Body of pancreas (tissue), 4 donors: ENCODE measurements around the gene TNKS2. TPM values are rescaled to one million over a fixed set of nuclear protein-coding genes. Genes with fewer than 3 reads are reported as not detected.

Experiments used
- ATAC-seq: fragments of 150-250 bp; one replicate; pipeline ENCODE4 v1.9.1; 2016
- DNase-seq, 4 donors: peaks; one replicate each; pipeline ENCODE4 v3.0.0-alpha.2; 2019
- H3K27ac ChIP-seq, 4 donors: fragments of 200-600 bp; sonication (generic); 1 replicate in 3 of 4; 2 replicates in 1 of 4; pipeline versions ENCODE4 v1.5.1 to v1.6.1; 2016 to 2019; ENCODE audit warnings: mild to moderate bottlenecking in 1 of 4, mixed read lengths in 1 of 4, moderate library complexity in 1 of 4
- H3K27me3 ChIP-seq, 2 donors: fragments of 200-600 bp; sonication (generic); one replicate each; pipeline ENCODE4 v1.6.0; 2016; ENCODE audit warnings: mild to moderate bottlenecking in 1 of 2
- H3K36me3 ChIP-seq, 2 donors: fragments of 200-600 bp; sonication (generic); replicated peaks in 1 of 2; 2 replicates each; pipeline ENCODE4 v1.5.1; 2016; ENCODE audit warnings: low read depth in 2 of 2; ENCODE audit not compliant: insufficient read depth in 1 of 2
- H3K4me1 ChIP-seq: fragments of 200-600 bp; sonication (generic); one replicate; pipeline ENCODE4 v1.6.0; 2016
- H3K4me3 ChIP-seq, 2 donors: fragments of 200-600 bp; sonication (generic); 1 replicate in 1 of 2; 2 replicates in 1 of 2; pipeline ENCODE4 v1.5.1; 2016 to 2019
- H3K9me3 ChIP-seq, 3 donors: fragments of 200-600 bp; sonication (generic); 1 replicate in 2 of 3; 2 replicates in 1 of 3; pipeline ENCODE4 v1.5.1; 2016
- POLR2A ChIP-seq, 3 donors: fragments of 450-650 bp; IDR thresholded peaks; one replicate each; pipeline ENCODE4 v1.6.1; 2016; ENCODE audit warnings: antibody characterized with exemption in 3 of 3, mild to moderate bottlenecking in 2 of 3
- WGBS, 2 donors: methylation state at CpG; one replicate each; pipeline ENCODE4 v1.1.5; 2017; 5-methylcytosine and 5-hydroxymethylcytosine counted together
- intact Hi-C: fragments of 100-400 bp; cut with DNase I; formaldehyde crosslinking; loops from one replicate; pipeline ENCODE4 v1.15.1; 2023
- total RNA-seq, 2 donors: library from RNA; depleted of rRNA; stranded (reverse); fragments of >200 nt; gene quantifications; one replicate each; pipeline ENCODE4 v1.1.0, GENCODE V29; 2016
- TF ChIP-seq, protein P1 (sequence below), 7 experiments: fragments of 450-650 bp in 4 of 7; fragments of 200-600 bp in 3 of 7; sonication (generic) in 3 of 7; IDR thresholded peaks; one replicate each; pipeline ENCODE4 v1.5.1; 2016 to 2019; ENCODE audit warnings: antibody characterized with exemption in 7 of 7

The TNKS2 gene
- total RNA-seq, 2 donors from 2014 or later: 23.4 to 29.6 TPM

DNA sequence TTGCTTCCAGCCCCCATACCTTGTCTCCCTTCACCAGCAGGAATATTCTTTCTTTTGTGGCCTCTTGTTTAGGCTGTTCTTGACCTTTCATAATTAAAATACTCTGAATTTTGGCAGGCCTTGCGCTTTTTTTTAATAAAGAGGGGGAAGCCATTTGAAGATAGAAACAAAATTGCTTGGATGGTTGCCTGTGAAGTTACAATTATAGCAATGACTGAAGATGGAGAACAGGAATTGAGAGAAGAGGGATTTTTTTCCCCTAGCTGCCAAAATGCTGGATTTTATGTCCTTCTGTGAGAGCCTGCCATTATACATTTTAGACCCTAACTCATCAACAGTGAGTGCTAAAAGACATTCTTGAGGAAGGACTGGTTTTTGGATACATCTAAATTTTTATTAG lies 86.3 kb downstream of the TNKS2 start:
- Histone ChIP-seq H3K36me3 (no peaks in the 10 kb centered on the region), H3K27me3 (no peaks in the 10 kb centered on the region), H3K4me3 (peak overlapping the region in 1 of 2 donors; percentile 5), H3K9me3 (no peaks in the 10 kb centered on the region), H3K4me1 (peaks cover 13% of the 10 kb centered on the region), H3K27ac (no peak overlapping the region)
- WGBS, 2 donors: 80 to 86% methylated on average over 1 of the region's 1 CpG
- intact Hi-C loops: no loop called here
- ATAC-seq (no peak), DNase-seq (no peak)
- TF ChIP-seq, protein P1, sequence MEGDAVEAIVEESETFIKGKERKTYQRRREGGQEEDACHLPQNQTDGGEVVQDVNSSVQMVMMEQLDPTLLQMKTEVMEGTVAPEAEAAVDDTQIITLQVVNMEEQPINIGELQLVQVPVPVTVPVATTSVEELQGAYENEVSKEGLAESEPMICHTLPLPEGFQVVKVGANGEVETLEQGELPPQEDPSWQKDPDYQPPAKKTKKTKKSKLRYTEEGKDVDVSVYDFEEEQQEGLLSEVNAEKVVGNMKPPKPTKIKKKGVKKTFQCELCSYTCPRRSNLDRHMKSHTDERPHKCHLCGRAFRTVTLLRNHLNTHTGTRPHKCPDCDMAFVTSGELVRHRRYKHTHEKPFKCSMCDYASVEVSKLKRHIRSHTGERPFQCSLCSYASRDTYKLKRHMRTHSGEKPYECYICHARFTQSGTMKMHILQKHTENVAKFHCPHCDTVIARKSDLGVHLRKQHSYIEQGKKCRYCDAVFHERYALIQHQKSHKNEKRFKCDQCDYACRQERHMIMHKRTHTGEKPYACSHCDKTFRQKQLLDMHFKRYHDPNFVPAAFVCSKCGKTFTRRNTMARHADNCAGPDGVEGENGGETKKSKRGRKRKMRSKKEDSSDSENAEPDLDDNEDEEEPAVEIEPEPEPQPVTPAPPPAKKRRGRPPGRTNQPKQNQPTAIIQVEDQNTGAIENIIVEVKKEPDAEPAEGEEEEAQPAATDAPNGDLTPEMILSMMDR (IDR thresholded peaks at IDR 0.05): no peak
- TF ChIP-seq POLR2A (IDR thresholded peaks at IDR 0.05): no peak

DNA sequence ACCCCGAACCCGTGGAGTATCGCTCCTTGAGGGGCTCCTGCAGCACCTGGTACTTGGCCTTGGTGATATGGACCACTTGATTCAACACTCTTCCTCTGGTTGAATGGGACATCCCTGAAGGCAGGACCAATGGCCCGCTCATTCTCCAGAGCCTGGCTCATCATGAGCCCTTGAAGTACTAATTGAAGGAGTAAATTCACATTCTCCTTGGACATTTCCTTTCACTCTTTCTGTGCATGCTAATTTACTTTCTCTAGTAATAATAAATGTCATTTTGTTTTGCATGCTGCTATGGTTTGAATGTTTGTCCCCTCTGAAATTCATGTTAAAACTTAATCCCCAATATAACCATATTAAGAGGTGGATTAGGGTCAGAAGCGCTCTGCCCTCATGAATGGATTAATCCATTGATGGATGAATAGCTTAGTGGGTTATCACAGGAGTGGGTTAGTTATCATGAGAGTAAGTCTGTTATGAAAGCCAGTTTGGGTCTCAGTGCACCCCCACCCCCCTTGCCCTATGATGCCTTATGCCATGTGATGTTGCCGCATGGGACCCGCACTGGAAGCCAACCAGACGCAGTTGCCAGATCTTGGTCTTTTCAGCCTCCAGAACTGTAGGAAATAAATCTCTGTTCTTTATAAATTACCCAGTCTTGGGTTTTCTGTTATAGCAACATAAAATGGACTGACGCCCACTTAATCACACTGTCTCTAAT lies 87.3 kb downstream of the TNKS2 start:
- intact Hi-C loops: no loop called here
- Histone ChIP-seq H3K9me3 (no peaks in the 10 kb centered on the region), H3K4me1 (peaks cover 13% of the 10 kb centered on the region), H3K27ac (no peak overlapping the region), H3K27me3 (no peaks in the 10 kb centered on the region), H3K4me3 (no peak overlapping the region), H3K36me3 (no peaks in the 10 kb centered on the region)
- no peak for DNase-seq
- 91 to 93% methylated on average over 9 of the region's 9 CpGs for WGBS, 2 donors
- ATAC-seq: no peak
- TF ChIP-seq, protein P1 (IDR thresholded peaks at IDR 0.05): no peak
- no peak for TF ChIP-seq POLR2A (IDR thresholded peaks at IDR 0.05)

DNA sequence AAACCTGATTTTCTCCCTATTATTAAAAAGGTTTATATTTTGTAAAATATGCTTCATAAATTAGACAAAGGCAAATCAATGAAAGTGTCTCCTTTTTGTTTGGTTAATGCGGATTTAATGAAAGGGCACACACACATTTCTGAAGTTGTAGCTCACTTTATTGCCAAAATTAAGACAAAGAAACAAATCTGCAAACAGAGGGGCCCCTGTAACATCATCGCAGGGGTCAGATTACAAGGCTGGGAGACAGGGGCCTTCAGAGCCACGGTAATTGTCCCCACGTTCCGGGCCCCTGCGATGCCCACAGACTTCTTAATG lies 88.7 kb downstream of the TNKS2 start:
- H3K36me3 ChIP-seq: no peaks in the 10 kb centered on the region
- peaks cover 13% of the 10 kb centered on the region for H3K4me1 ChIP-seq
- ATAC-seq (no peak), DNase-seq (no peak)
- H3K27ac ChIP-seq: no peak overlapping the region
- no peak for TF ChIP-seq POLR2A (IDR thresholded peaks at IDR 0.05)
- TF ChIP-seq, protein P1 (IDR thresholded peaks at IDR 0.05): no peak
- WGBS, 2 donors: 22 to 27% methylated on average over 6 of the region's 6 CpGs
- H3K27me3 ChIP-seq: no peaks in the 10 kb centered on the region
- intact Hi-C loops: no loop called here
- peak overlapping the region in 1 of 2 donors; percentile 14 for H3K4me3 ChIP-seq
- no peaks in the 10 kb centered on the region for H3K9me3 ChIP-seq

DNA sequence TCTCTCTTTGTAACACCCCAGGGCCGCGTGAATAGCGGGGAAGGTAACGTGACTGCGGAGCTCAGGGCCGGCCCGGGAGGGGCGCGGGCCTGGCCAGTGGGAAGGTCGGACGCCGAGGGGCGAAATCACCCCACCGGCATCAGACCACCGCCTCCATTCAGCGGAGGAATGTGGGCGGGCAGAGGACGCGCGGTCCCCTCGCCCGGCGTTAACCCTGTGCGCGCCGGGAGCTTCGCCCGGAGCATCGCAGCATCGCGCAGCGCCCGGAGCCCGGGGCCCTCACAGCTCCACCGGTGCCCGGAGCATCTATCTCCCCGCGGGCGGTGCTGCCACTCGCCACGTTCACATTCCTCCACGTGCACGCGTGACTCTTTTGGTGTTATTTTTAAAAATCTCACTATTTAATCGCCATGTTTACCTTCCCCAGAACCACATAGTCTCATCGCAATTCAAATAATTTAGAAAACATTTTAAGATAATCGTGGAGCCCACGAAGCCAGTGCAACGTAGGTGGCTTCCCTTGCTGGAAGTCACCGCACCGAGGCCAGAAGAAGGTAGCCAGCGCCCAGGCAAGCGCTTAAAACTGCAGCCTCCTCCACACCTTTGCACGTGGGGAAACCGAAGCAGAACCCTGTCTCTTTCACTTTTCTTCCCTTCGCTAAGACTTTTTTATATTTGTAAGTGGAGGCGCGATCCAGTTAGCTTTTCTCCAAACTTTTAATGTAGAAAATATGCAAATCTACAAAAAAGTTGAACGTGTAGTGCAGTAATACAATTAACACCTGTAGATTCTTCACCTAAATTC lies 89.2 kb downstream of the TNKS2 start:
- ATAC-seq: peak; percentile 54
- DNase-seq: peak in 2 of 4 donors; percentile 21 to 41
- no peaks in the 10 kb centered on the region for H3K36me3 ChIP-seq
- H3K9me3 ChIP-seq: no peaks in the 10 kb centered on the region
- H3K27me3 ChIP-seq: no peaks in the 10 kb centered on the region
- H3K27ac ChIP-seq: no peak overlapping the region
- H3K4me3 ChIP-seq: peak overlapping the region in 1 of 2 donors; percentile 14
- TF ChIP-seq, protein P1 (IDR thresholded peaks at IDR 0.05): no peak
- TF ChIP-seq POLR2A (IDR thresholded peaks at IDR 0.05): no peak
- intact Hi-C loops: no loop called here
- 2% methylated on average over 24 to 59 of the region's 59 CpGs for WGBS, 2 donors
- H3K4me1 ChIP-seq: peaks cover 13% of the 10 kb centered on the region
